ENCODE results near the gene KIF26B. TPM values are rescaled to one million over a fixed set of nuclear protein-coding genes. Genes with fewer than 3 reads are reported as not detected.

KIF26B gene
- total RNA-seq, 4 donors from 2014 or later, result 3.6 to 7.0 (median 5.2) TPM

- WGBS, result 78% methylated on average over 15 of the region's 16 CpGs
- Histone ChIP-seq H3K4me1 (peaks cover 7% of the 10 kb centered on the region), H3K27me3 (no peaks in the 10 kb centered on the region), H3K9me3 (no peaks in the 10 kb centered on the region), H3K4me3 (no peak overlapping the region), H3K27ac (no peak overlapping the region), H3K36me3 (no peaks in the 10 kb centered on the region)
- TF ChIP-seq POLR2AphosphoS5 (IDR thresholded peaks at IDR 0.05) (no peak), EP300 (IDR thresholded peaks at IDR 0.05) (no peak), POLR2A (IDR thresholded peaks at IDR 0.05) (no peak), CTCF (IDR thresholded peaks at IDR 0.05) (no peak)
- no peak for DNase-seq (ENCODE audit: low spot score in 2 of 2)
Measured at GRCh38 chr1:245606157-245606725, 451.5 kb downstream of the KIF26B start.

DNA sequence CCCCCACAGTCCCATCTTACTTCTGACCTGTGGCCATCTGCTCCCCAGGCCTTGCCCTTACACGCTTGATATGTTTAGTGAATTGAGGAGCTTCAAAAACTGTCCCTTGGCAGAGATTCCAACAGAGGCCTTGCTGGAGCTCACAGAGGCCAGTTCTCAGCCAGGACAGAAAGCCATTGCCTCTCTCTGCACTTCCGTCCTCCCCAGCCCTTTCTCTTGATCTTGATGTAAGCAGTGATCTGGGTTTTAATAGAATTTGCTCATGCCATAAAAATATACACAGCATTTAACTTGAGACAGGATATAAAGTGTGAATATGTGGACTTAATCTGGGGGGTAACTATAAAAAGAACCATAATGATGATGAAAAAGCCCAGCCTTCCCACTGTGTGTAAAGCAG, 453.5 kb downstream of the KIF26B start:
- DNase-seq (ENCODE audit: low spot score in 2 of 2), result no peak
- whole genome bisulfite sequencing, result 100% methylated on average over 2 of the region's 2 CpGs

GRCh38 chr1:245609354-245610150, 454.8 kb downstream of the KIF26B start:
- no peak for DNase-seq (ENCODE audit: low spot score in 2 of 2)
- 80% methylated on average over 24 of the region's 25 CpGs for WGBS
- Histone ChIP-seq H3K27ac (no peak overlapping the region), H3K27me3 (no peaks in the 10 kb centered on the region), H3K9me3 (no peaks in the 10 kb centered on the region), H3K36me3 (no peaks in the 10 kb centered on the region), H3K4me3 (no peak overlapping the region), H3K4me1 (peaks cover 7% of the 10 kb centered on the region)
- TF ChIP-seq POLR2AphosphoS5 (IDR thresholded peaks at IDR 0.05) (no peak), POLR2A (IDR thresholded peaks at IDR 0.05) (no peak)

More for the DNA sequence above, 453.5 kb downstream of the KIF26B start:
- Histone ChIP-seq H3K9me3 (no peaks in the 10 kb centered on the region), H3K27me3 (no peaks in the 10 kb centered on the region), H3K4me1 (peaks cover 7% of the 10 kb centered on the region), H3K27ac (no peak overlapping the region), H3K4me3 (no peak overlapping the region), H3K36me3 (no peaks in the 10 kb centered on the region)
- TF ChIP-seq POLR2A (IDR thresholded peaks at IDR 0.05) (no peak), POLR2AphosphoS5 (IDR thresholded peaks at IDR 0.05) (no peak), EP300 (IDR thresholded peaks at IDR 0.05) (no peak), CTCF (IDR thresholded peaks at IDR 0.05) (no peak)

- Histone ChIP-seq H3K36me3 (no peaks in the 10 kb centered on the region), H3K27ac (no peak overlapping the region), H3K27me3 (no peaks in the 10 kb centered on the region), H3K4me3 (no peak overlapping the region), H3K9me3 (no peaks in the 10 kb centered on the region), H3K4me1 (no peaks in the 10 kb centered on the region)
- TF ChIP-seq EP300 (IDR thresholded peaks at IDR 0.05) (no peak), POLR2A (IDR thresholded peaks at IDR 0.05) (no peak), CTCF (IDR thresholded peaks at IDR 0.05) (no peak), POLR2AphosphoS5 (IDR thresholded peaks at IDR 0.05) (no peak)
- no peak for DNase-seq (ENCODE audit: low spot score in 2 of 2)
- 94% methylated on average over 2 of the region's 2 CpGs for WGBS
Measured at GRCh38 chr1:245611251-245611650, 456.5 kb downstream of the KIF26B start.

GRCh38 chr1:245614476-245614875, 459.7 kb downstream of the KIF26B start:
- Histone ChIP-seq H3K36me3 (no peaks in the 10 kb centered on the region), H3K27me3 (no peaks in the 10 kb centered on the region), H3K4me1 (no peaks in the 10 kb centered on the region), H3K4me3 (no peak overlapping the region), H3K9me3 (no peaks in the 10 kb centered on the region), H3K27ac (no peak overlapping the region)
- TF ChIP-seq POLR2AphosphoS5 (IDR thresholded peaks at IDR 0.05), result no peak
- no peak for TF ChIP-seq EP300 (IDR thresholded peaks at IDR 0.05)
- no peak for TF ChIP-seq POLR2A (IDR thresholded peaks at IDR 0.05)
- no peak for TF ChIP-seq CTCF (IDR thresholded peaks at IDR 0.05)
- DNase-seq (ENCODE audit: low spot score in 2 of 2), result no peak
- 73% methylated on average over 13 of the region's 13 CpGs for WGBS

Data from suprapubic skin (tissue), 4 donors.